ENCODE results near the gene ISL1. TPM values are rescaled to one million over a fixed set of nuclear protein-coding genes. Genes with fewer than 3 reads are reported as not detected.

The ISL1 gene
- total RNA-seq, 1 experiment from 2014 or later, result 0.29 TPM

GRCh38 chr5:51386916-51387883 is 4.0 kb downstream of the ISL1 start:
- Mint-ChIP-seq H3K27me3 (ENCODE audit: insufficient read depth, unreplicated experiment) (peaks cover 6% of the 10 kb centered on the region), H3K9me3 (ENCODE audit: unreplicated experiment) (no peaks in the 10 kb centered on the region), H3K27ac (ENCODE audit: unreplicated experiment) (no peak overlapping the region), H3K4me3 (ENCODE audit: unreplicated experiment) (no peak overlapping the region), H3K4me1 (ENCODE audit: low read depth, unreplicated experiment) (peaks cover 7% of the 10 kb centered on the region), H3K36me3 (ENCODE audit: insufficient read depth, unreplicated experiment) (peaks cover 9% of the 10 kb centered on the region)
- TF ChIP-seq CTCF (IDR thresholded peaks at IDR 0.05; ENCODE audit: insufficient read depth in 1 of 2, low read depth in 1 of 2, low read length in 1 of 2, severe bottlenecking in 1 of 2, unreplicated experiment in 1 of 2), result no peak
- Histone ChIP-seq H3K4me1 (no peaks in the 10 kb centered on the region), H3K4me3 (ENCODE audit: low read depth, low read length) (no peak overlapping the region), H3K9me3 (no peaks in the 10 kb centered on the region), H3K27me3 (replicated peaks; ENCODE audit: control insufficient read depth, insufficient read depth, low read length) (peaks cover 1% of the 10 kb centered on the region), H3K36me3 (ENCODE audit: control insufficient read depth, insufficient read depth, low read length) (no peaks in the 10 kb centered on the region)
- POLR2A ChIA-PET, result no interaction called here
- no peak for DNase-seq
- no TSS peak for BruUV-seq (replicated peaks)
- intact Hi-C loops (cut with micrococcal nuclease; ENCODE audit: unreplicated experiment), result loop anchor here (10.0 kb wide), 1 partner anchor 1268 kb away; no protein-coding TSS in a partner anchor
- CTCF ChIA-PET, result no interaction called here

- H3K27me3 ChIP-seq (replicated peaks; ENCODE audit: control insufficient read depth, insufficient read depth, low read length), result peaks cover 1% of the 10 kb centered on the region
- H3K36me3 ChIP-seq (ENCODE audit: control insufficient read depth, insufficient read depth, low read length), result no peaks in the 10 kb centered on the region
- ChIA-PET CTCF (no interaction called here), POLR2A (no interaction called here)
- H3K4me1 ChIP-seq, result no peaks in the 10 kb centered on the region
- intact Hi-C loops (cut with micrococcal nuclease; ENCODE audit: unreplicated experiment), result loop anchor here (10.0 kb wide), 1 partner anchor 1267 kb away; no protein-coding TSS in a partner anchor
- Mint-ChIP-seq H3K4me1 (ENCODE audit: low read depth, unreplicated experiment) (peaks cover 7% of the 10 kb centered on the region), H3K4me3 (ENCODE audit: unreplicated experiment) (no peak overlapping the region), H3K27ac (ENCODE audit: unreplicated experiment) (no peak overlapping the region), H3K36me3 (ENCODE audit: insufficient read depth, unreplicated experiment) (peaks cover 6% of the 10 kb centered on the region), H3K27me3 (ENCODE audit: insufficient read depth, unreplicated experiment) (peaks cover 9% of the 10 kb centered on the region), H3K9me3 (ENCODE audit: unreplicated experiment) (no peaks in the 10 kb centered on the region)
- no peak overlapping the region for H3K4me3 ChIP-seq (ENCODE audit: low read depth, low read length)
- BruUV-seq (replicated peaks), result no TSS peak
- no peaks in the 10 kb centered on the region for H3K9me3 ChIP-seq
- no peak for TF ChIP-seq CTCF (IDR thresholded peaks at IDR 0.05; ENCODE audit: insufficient read depth in 1 of 2, low read depth in 1 of 2, low read length in 1 of 2, severe bottlenecking in 1 of 2, unreplicated experiment in 1 of 2)
- DNase-seq, result no peak
Observed at GRCh38 chr5:51387884-51388275, 4.6 kb downstream of the ISL1 start.

- Histone ChIP-seq H3K4me3 (ENCODE audit: low read depth, low read length) (no peak overlapping the region), H3K4me1 (no peaks in the 10 kb centered on the region), H3K36me3 (ENCODE audit: control insufficient read depth, insufficient read depth, low read length) (no peaks in the 10 kb centered on the region), H3K27me3 (replicated peaks; ENCODE audit: control insufficient read depth, insufficient read depth, low read length) (peaks cover 1% of the 10 kb centered on the region), H3K9me3 (no peaks in the 10 kb centered on the region)
- Mint-ChIP-seq H3K36me3 (ENCODE audit: insufficient read depth, unreplicated experiment) (no peaks in the 10 kb centered on the region), H3K27ac (ENCODE audit: unreplicated experiment) (no peak overlapping the region), H3K27me3 (ENCODE audit: insufficient read depth, unreplicated experiment) (peaks cover 6% of the 10 kb centered on the region), H3K9me3 (ENCODE audit: unreplicated experiment) (no peaks in the 10 kb centered on the region), H3K4me3 (ENCODE audit: unreplicated experiment) (no peak overlapping the region), H3K4me1 (ENCODE audit: low read depth, unreplicated experiment) (peaks cover 7% of the 10 kb centered on the region)
- BruUV-seq (replicated peaks), result no TSS peak
- TF ChIP-seq CTCF (IDR thresholded peaks at IDR 0.05; ENCODE audit: insufficient read depth in 1 of 2, low read depth in 1 of 2, low read length in 1 of 2, severe bottlenecking in 1 of 2, unreplicated experiment in 1 of 2), result no peak
- POLR2A ChIA-PET, result no interaction called here
- CTCF ChIA-PET, result no interaction called here
- intact Hi-C loops (cut with micrococcal nuclease; ENCODE audit: unreplicated experiment), result loop anchor here (10.0 kb wide), 1 partner anchor 1266 kb away; no protein-coding TSS in a partner anchor
- DNase-seq, result no peak
Observed at GRCh38 chr5:51388488-51389287, 5.4 kb downstream of the ISL1 start.

All from Caco-2 (cell line).